Measurements from ENCODE around the gene ATG2A.

- TF ChIP-seq SRF (IDR thresholded peaks at IDR 0.05; ENCODE audit: low read depth), result no peak
- TF ChIP-seq CBX3 (IDR thresholded peaks at IDR 0.05; ENCODE audit: low read depth), result no peak
- TF ChIP-seq CTCF (IDR thresholded peaks at IDR 0.05 in 2 of 3, conservative IDR thresholded peaks at IDR 0.05 in 1 of 3; ENCODE audit: borderline replicate concordance in 1 of 3, insufficient read depth in 1 of 3, low read depth in 2 of 3, low read length in 2 of 3), result no peak
- TF ChIP-seq POLR2A (IDR thresholded peaks at IDR 0.05; ENCODE audit: borderline replicate concordance, extremely low read depth, insufficient read depth, insufficient read length), result no peak
- TF ChIP-seq YY1 (IDR thresholded peaks at IDR 0.05; ENCODE audit: extremely low read depth, insufficient replicate concordance, low read depth, low read length), result peak; percentile 50
- TF ChIP-seq FOSL1 (IDR thresholded peaks at IDR 0.05; ENCODE audit: low read depth), result no peak
- no peak for TF ChIP-seq RAD21 (IDR thresholded peaks at IDR 0.05; ENCODE audit: low read depth)
- no peak for TF ChIP-seq ZNF274 (IDR thresholded peaks at IDR 0.05; ENCODE audit: low read depth, low read length)
- TF ChIP-seq REST (IDR thresholded peaks at IDR 0.05; ENCODE audit: low read depth), result no peak
- no peak for TF ChIP-seq SIN3A (IDR thresholded peaks at IDR 0.05; ENCODE audit: low read depth)
These were observed 62.2 kb downstream of the ATG2A start for GRCh38 chr11:64854534-64855502.

All from HCT116 (cell line).